ENCODE data around the gene TSPAN18.

GRCh38 chr11:44952500-44953260 lies 225.9 kb downstream of the TSPAN18 start:
- TF ChIP-seq CTCF (IDR thresholded peaks at IDR 0.05; ENCODE audit: poor library complexity): no peak
- TF ChIP-seq EZH2 (IDR thresholded peaks at IDR 0.05; ENCODE audit: borderline replicate concordance): no peak
- TF ChIP-seq EZH2phosphoT487 (IDR thresholded peaks at IDR 0.05; ENCODE audit: low read depth, severe bottlenecking, unreplicated experiment): no peak
